HepG2 (cell line): ENCODE data around the gene SPANXN2.

Experiments
- BHLHE40 ChIP-seq: IDR thresholded peaks from 2 replicates; pipeline ENCODE4 v1.6.1; 2011; ENCODE audit warnings: low read length, improper control_type of control experiment
- CBX2 ChIP-seq, 2 experiments: fragments of 200-600 bp in 1 of 2; sonication (generic); formaldehyde crosslinking in 1 of 2; IDR thresholded peaks; 2 replicates each; pipeline versions ENCODE4 v1.7.0 to v1.8.1; 2018 to 2022; ENCODE audit warnings: low read depth in 2 of 2, low read length in 1 of 2, mild to moderate bottlenecking in 1 of 2, missing genetic modification reagents in 1 of 2
- GATAD1 ChIP-seq: IDR thresholded peaks from 2 replicates; pipeline ENCODE4 v1.6.1; 2016; ENCODE audit warnings: missing genetic modification reagents, missing compliant biosample characterization
- HDAC6 ChIP-seq: fragments of 200-600 bp; sonication (generic); IDR thresholded peaks from 2 replicates; pipeline ENCODE4 v1.7.0; 2017; ENCODE audit warnings: mild to moderate bottlenecking, antibody characterized with exemption, low read length, low read depth
- KDM1A ChIP-seq: IDR thresholded peaks from 2 replicates; pipeline ENCODE4 v1.6.1; 2016; ENCODE audit warnings: missing compliant biosample characterization
- NFIC ChIP-seq: IDR thresholded peaks from 2 replicates; pipeline ENCODE4 v1.6.1; 2012; ENCODE audit warnings: mild to moderate bottlenecking, low read length, inconsistent platforms
- POLR2A ChIP-seq, 2 experiments: IDR thresholded peaks; 2 replicates each; pipeline ENCODE4 v1.6.1; 2011; ENCODE audit warnings: low read depth in 2 of 2, low read length in 2 of 2, mild to moderate bottlenecking in 1 of 2, moderate library complexity in 1 of 2; ENCODE audit not compliant: insufficient read depth in 1 of 2
- SRSF9 ChIP-seq: fragments of 200-400 bp; formaldehyde crosslinking; IDR thresholded peaks from 2 replicates; pipeline ENCODE4 v1.6.1; 2018; ENCODE audit warnings: borderline replicate concordance, mild to moderate bottlenecking, low read depth, low read length; ENCODE audit not compliant: insufficient read depth, poor library complexity, severe bottlenecking
- YY1 ChIP-seq: IDR thresholded peaks from 2 replicates; pipeline ENCODE4 v1.6.1; 2011; ENCODE audit warnings: low read length, low read depth, moderate library complexity, mild to moderate bottlenecking; ENCODE audit not compliant: insufficient read depth, insufficient replicate concordance
- ZBTB25 ChIP-seq: IDR thresholded peaks from 2 replicates; pipeline ENCODE4 v1.6.1; 2018; ENCODE audit warnings: missing genetic modification reagents
- ZFP82 ChIP-seq: sonication (generic); formaldehyde crosslinking; IDR thresholded peaks from 2 replicates; pipeline ENCODE4 v1.5.1; 2020; ENCODE audit warnings: mild to moderate bottlenecking, missing genetic modification reagents, borderline replicate concordance
- TF ChIP-seq, protein P1 (sequence below): sonication (generic); formaldehyde crosslinking; IDR thresholded peaks from 2 replicates; pipeline ENCODE4 v1.5.0; 2020; ENCODE audit warnings: mild to moderate bottlenecking, missing genetic modification reagents, moderate library complexity

- TF ChIP-seq ZFP82 (CRISPR knock-in tag) (no peak), KDM1A (CRISPR knock-in tag) (no peak), SRSF9 (no peak), YY1 (no peak), GATAD1 (CRISPR knock-in tag) (no peak), POLR2A (IDR thresholded peaks at IDR 0.05; ENCODE audit: insufficient read depth in 1 of 2, low read depth in 2 of 2, low read length in 2 of 2) (no peak), BHLHE40 (no peak), ZBTB25 (CRISPR knock-in tag) (no peak), NFIC (no peak), CBX2 (IDR thresholded peaks at IDR 0.05; ENCODE audit: low read depth, low read length) (no peak), CBX2 (CRISPR knock-in tag; IDR thresholded peaks at IDR 0.05; ENCODE audit: low read depth) (no peak), HDAC6 (no peak)
- TF ChIP-seq, protein P1, sequence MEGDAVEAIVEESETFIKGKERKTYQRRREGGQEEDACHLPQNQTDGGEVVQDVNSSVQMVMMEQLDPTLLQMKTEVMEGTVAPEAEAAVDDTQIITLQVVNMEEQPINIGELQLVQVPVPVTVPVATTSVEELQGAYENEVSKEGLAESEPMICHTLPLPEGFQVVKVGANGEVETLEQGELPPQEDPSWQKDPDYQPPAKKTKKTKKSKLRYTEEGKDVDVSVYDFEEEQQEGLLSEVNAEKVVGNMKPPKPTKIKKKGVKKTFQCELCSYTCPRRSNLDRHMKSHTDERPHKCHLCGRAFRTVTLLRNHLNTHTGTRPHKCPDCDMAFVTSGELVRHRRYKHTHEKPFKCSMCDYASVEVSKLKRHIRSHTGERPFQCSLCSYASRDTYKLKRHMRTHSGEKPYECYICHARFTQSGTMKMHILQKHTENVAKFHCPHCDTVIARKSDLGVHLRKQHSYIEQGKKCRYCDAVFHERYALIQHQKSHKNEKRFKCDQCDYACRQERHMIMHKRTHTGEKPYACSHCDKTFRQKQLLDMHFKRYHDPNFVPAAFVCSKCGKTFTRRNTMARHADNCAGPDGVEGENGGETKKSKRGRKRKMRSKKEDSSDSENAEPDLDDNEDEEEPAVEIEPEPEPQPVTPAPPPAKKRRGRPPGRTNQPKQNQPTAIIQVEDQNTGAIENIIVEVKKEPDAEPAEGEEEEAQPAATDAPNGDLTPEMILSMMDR (CRISPR knock-in tag), result no peak
These were observed 5.7 kb upstream of the SPANXN2 start for GRCh38 chrX:143726296-143726695.
